ENCODE results near the gene ST8SIA4.

The ST8SIA4 gene

GRCh38 chr5:100832252-100833230 is 70.5 kb downstream of the ST8SIA4 start:
- Mint-ChIP-seq H3K27ac (peak overlapping the region; percentile 22), H3K27me3 (ENCODE audit: low read depth) (no peaks in the 10 kb centered on the region), H3K9me3 (no peaks in the 10 kb centered on the region), H3K4me3 (no peak overlapping the region), H3K4me1 (ENCODE audit: low read depth) (peaks cover 41% of the 10 kb centered on the region), H3K36me3 (ENCODE audit: low read depth) (peaks cover 55% of the 10 kb centered on the region)
- no peak for DNase-seq (ENCODE audit: low spot score)

- no peak for DNase-seq (ENCODE audit: low spot score)
Measured at GRCh38 chr5:100828898-100829356, 74.2 kb downstream of the ST8SIA4 start.

GRCh38 chr5:100828071-100828897 is 74.8 kb downstream of the ST8SIA4 start:
- peaks cover 48% of the 10 kb centered on the region for H3K36me3 Mint-ChIP-seq (ENCODE audit: low read depth)
- H3K27ac Mint-ChIP-seq: peak overlapping the region; percentile 68
- H3K27me3 Mint-ChIP-seq (ENCODE audit: low read depth): no peaks in the 10 kb centered on the region
- peaks cover 38% of the 10 kb centered on the region for H3K4me1 Mint-ChIP-seq (ENCODE audit: low read depth)
- H3K4me3 Mint-ChIP-seq: peak overlapping the region; percentile 25
- DNase-seq (ENCODE audit: low spot score): no peak
- H3K9me3 Mint-ChIP-seq: no peaks in the 10 kb centered on the region

More at GRCh38 chr5:100828898-100829356, 74.2 kb downstream of the ST8SIA4 start:
- H3K4me1 Mint-ChIP-seq (ENCODE audit: low read depth): peaks cover 37% of the 10 kb centered on the region
- no peaks in the 10 kb centered on the region for H3K27me3 Mint-ChIP-seq (ENCODE audit: low read depth)
- H3K36me3 Mint-ChIP-seq (ENCODE audit: low read depth): peaks cover 48% of the 10 kb centered on the region
- no peaks in the 10 kb centered on the region for H3K9me3 Mint-ChIP-seq
- H3K4me3 Mint-ChIP-seq: no peak overlapping the region
- H3K27ac Mint-ChIP-seq: no peak overlapping the region

GRCh38 chr5:100827481-100827889 is 75.6 kb downstream of the ST8SIA4 start:
- H3K4me3 Mint-ChIP-seq: peak overlapping the region; percentile 25
- peak overlapping the region; percentile 50 for H3K27ac Mint-ChIP-seq
- H3K4me1 Mint-ChIP-seq (ENCODE audit: low read depth): peaks cover 33% of the 10 kb centered on the region
- peaks cover 45% of the 10 kb centered on the region for H3K36me3 Mint-ChIP-seq (ENCODE audit: low read depth)
- H3K9me3 Mint-ChIP-seq: peaks cover 2% of the 10 kb centered on the region
- no peaks in the 10 kb centered on the region for H3K27me3 Mint-ChIP-seq (ENCODE audit: low read depth)
- no peak for DNase-seq (ENCODE audit: low spot score)

GRCh38 chr5:100826133-100826532 is 76.9 kb downstream of the ST8SIA4 start:
- peak overlapping the region; percentile 12 for H3K4me3 Mint-ChIP-seq

GRCh38 chr5:100824635-100825034 is 78.4 kb downstream of the ST8SIA4 start:
- Mint-ChIP-seq H3K4me3 (no peak overlapping the region), H3K27ac (no peak overlapping the region), H3K27me3 (ENCODE audit: low read depth) (no peaks in the 10 kb centered on the region), H3K9me3 (peaks cover 3% of the 10 kb centered on the region), H3K4me1 (ENCODE audit: low read depth) (peaks cover 47% of the 10 kb centered on the region), H3K36me3 (ENCODE audit: low read depth) (peaks cover 49% of the 10 kb centered on the region)
- DNase-seq (ENCODE audit: low spot score): no peak

More at GRCh38 chr5:100826133-100826532, 76.9 kb downstream of the ST8SIA4 start:
- no peak for DNase-seq (ENCODE audit: low spot score)
- Mint-ChIP-seq H3K27ac (peak overlapping the region; percentile 29), H3K36me3 (ENCODE audit: low read depth) (peaks cover 47% of the 10 kb centered on the region), H3K4me1 (ENCODE audit: low read depth) (peaks cover 35% of the 10 kb centered on the region), H3K9me3 (peaks cover 3% of the 10 kb centered on the region), H3K27me3 (ENCODE audit: low read depth) (no peaks in the 10 kb centered on the region)

GRCh38 chr5:100823812-100824211 is 79.3 kb downstream of the ST8SIA4 start:
- DNase-seq (ENCODE audit: low spot score): no peak
- Mint-ChIP-seq H3K9me3 (peaks cover 3% of the 10 kb centered on the region), H3K36me3 (ENCODE audit: low read depth) (peaks cover 44% of the 10 kb centered on the region), H3K27ac (no peak overlapping the region), H3K27me3 (ENCODE audit: low read depth) (no peaks in the 10 kb centered on the region), H3K4me3 (no peak overlapping the region), H3K4me1 (ENCODE audit: low read depth) (peaks cover 46% of the 10 kb centered on the region)

- Mint-ChIP-seq H3K36me3 (ENCODE audit: low read depth) (peaks cover 51% of the 10 kb centered on the region), H3K9me3 (peaks cover 3% of the 10 kb centered on the region), H3K4me3 (no peak overlapping the region), H3K27ac (no peak overlapping the region), H3K4me1 (ENCODE audit: low read depth) (peaks cover 45% of the 10 kb centered on the region), H3K27me3 (ENCODE audit: low read depth) (no peaks in the 10 kb centered on the region)
- DNase-seq (ENCODE audit: low spot score): no peak
Measured at GRCh38 chr5:100821751-100822150, 81.3 kb downstream of the ST8SIA4 start.

- peak overlapping the region; percentile 49 for H3K27ac Mint-ChIP-seq
- peaks cover 45% of the 10 kb centered on the region for H3K36me3 Mint-ChIP-seq (ENCODE audit: low read depth)
- H3K4me1 Mint-ChIP-seq (ENCODE audit: low read depth): peaks cover 44% of the 10 kb centered on the region
- H3K27me3 Mint-ChIP-seq (ENCODE audit: low read depth): no peaks in the 10 kb centered on the region
- no peak for DNase-seq (ENCODE audit: low spot score)
- H3K4me3 Mint-ChIP-seq: peak overlapping the region; percentile 18
- peaks cover 3% of the 10 kb centered on the region for H3K9me3 Mint-ChIP-seq
Measured at GRCh38 chr5:100818340-100818739, 84.7 kb downstream of the ST8SIA4 start.

- DNase-seq (ENCODE audit: low spot score): no peak
- H3K4me3 Mint-ChIP-seq: no peak overlapping the region
- H3K4me1 Mint-ChIP-seq (ENCODE audit: low read depth): no peaks in the 10 kb centered on the region
- no peaks in the 10 kb centered on the region for H3K27me3 Mint-ChIP-seq (ENCODE audit: low read depth)
- H3K27ac Mint-ChIP-seq: no peak overlapping the region
- peaks cover 27% of the 10 kb centered on the region for H3K9me3 Mint-ChIP-seq
- H3K36me3 Mint-ChIP-seq (ENCODE audit: low read depth): peaks cover 42% of the 10 kb centered on the region
Measured at GRCh38 chr5:100803397-100803796, 99.7 kb downstream of the ST8SIA4 start.

GRCh38 chr5:100802208-100802607 is 100.9 kb downstream of the ST8SIA4 start:
- peaks cover 27% of the 10 kb centered on the region for H3K9me3 Mint-ChIP-seq
- H3K27me3 Mint-ChIP-seq (ENCODE audit: low read depth): no peaks in the 10 kb centered on the region
- H3K4me3 Mint-ChIP-seq: no peak overlapping the region
- no peak overlapping the region for H3K27ac Mint-ChIP-seq
- H3K36me3 Mint-ChIP-seq (ENCODE audit: low read depth): peaks cover 36% of the 10 kb centered on the region
- DNase-seq (ENCODE audit: low spot score): no peak
- H3K4me1 Mint-ChIP-seq (ENCODE audit: low read depth): no peaks in the 10 kb centered on the region

GRCh38 chr5:100800562-100800961 is 102.5 kb downstream of the ST8SIA4 start:
- H3K9me3 Mint-ChIP-seq: peaks cover 31% of the 10 kb centered on the region
- H3K4me3 Mint-ChIP-seq: no peak overlapping the region
- H3K4me1 Mint-ChIP-seq (ENCODE audit: low read depth): no peaks in the 10 kb centered on the region
- H3K36me3 Mint-ChIP-seq (ENCODE audit: low read depth): peaks cover 28% of the 10 kb centered on the region
- no peaks in the 10 kb centered on the region for H3K27me3 Mint-ChIP-seq (ENCODE audit: low read depth)
- no peak overlapping the region for H3K27ac Mint-ChIP-seq
- no peak for DNase-seq (ENCODE audit: low spot score)

- no peak overlapping the region for H3K4me3 Mint-ChIP-seq
- H3K27ac Mint-ChIP-seq: no peak overlapping the region
- peaks cover 22% of the 10 kb centered on the region for H3K36me3 Mint-ChIP-seq (ENCODE audit: low read depth)
Measured at GRCh38 chr5:100799166-100799565, 103.9 kb downstream of the ST8SIA4 start.

GRCh38 chr5:100797861-100798260 is 105.2 kb downstream of the ST8SIA4 start:
- Mint-ChIP-seq H3K9me3 (peaks cover 33% of the 10 kb centered on the region), H3K27ac (no peak overlapping the region), H3K36me3 (ENCODE audit: low read depth) (peaks cover 19% of the 10 kb centered on the region), H3K4me3 (no peak overlapping the region), H3K4me1 (ENCODE audit: low read depth) (no peaks in the 10 kb centered on the region), H3K27me3 (ENCODE audit: low read depth) (no peaks in the 10 kb centered on the region)
- no peak for DNase-seq (ENCODE audit: low spot score)

More at GRCh38 chr5:100799166-100799565, 103.9 kb downstream of the ST8SIA4 start:
- H3K27me3 Mint-ChIP-seq (ENCODE audit: low read depth): no peaks in the 10 kb centered on the region
- DNase-seq (ENCODE audit: low spot score): no peak
- no peaks in the 10 kb centered on the region for H3K4me1 Mint-ChIP-seq (ENCODE audit: low read depth)
- H3K9me3 Mint-ChIP-seq: peaks cover 36% of the 10 kb centered on the region

Measured in T-helper 2 cell treated with Interferon-gamma antibody and Interleukin-4, amounts not matched to agents 5 μg/mL and 100 μg/mL, for 36 hours (primary cell).